WERI-Rb-1 (cell line): Measurements from ENCODE around the gene GPAT2.
"Not testable (repeated sequence)": the region's sequence is repeated elsewhere in the genome, so short reads cannot be mapped to it uniquely, and the experiment has no call there.

Experiments
- DNase-seq: peaks from one replicate; pipeline ENCODE4 v3.0.0-alpha.2; 2020
- H3K27ac ChIP-seq: fragments of 250-450 bp; sonication (Bioruptor Pico); 2 replicates; pipeline ENCODE4 v1.5.1; 2020; ENCODE audit warnings: mild to moderate bottlenecking, moderate library complexity
- H3K27me3 ChIP-seq: fragments of 250-450 bp; sonication (Bioruptor Pico); 2 replicates; pipeline ENCODE4 v1.5.1; 2021; ENCODE audit warnings: mild to moderate bottlenecking, low read depth, moderate library complexity; ENCODE audit not compliant: insufficient read depth, severe bottlenecking
- H3K36me3 ChIP-seq: fragments of 250-450 bp; sonication (Bioruptor Pico); 2 replicates; pipeline ENCODE4 v1.5.1; 2020; ENCODE audit warnings: mild to moderate bottlenecking, moderate library complexity
- H3K4me3 ChIP-seq: 2 replicates; pipeline ENCODE4 v1.5.1; 2011; ENCODE audit warnings: low read depth, mild to moderate bottlenecking, control low read depth, low read length
- H3K9me3 ChIP-seq: fragments of 250-450 bp; sonication (Bioruptor Pico); 2 replicates; pipeline ENCODE4 v1.5.1; 2021; ENCODE audit warnings: mild to moderate bottlenecking, moderate library complexity; ENCODE audit not compliant: severe bottlenecking
- CTCF ChIP-seq: IDR thresholded peaks from 2 replicates; pipeline ENCODE4 v1.5.1; 2011; ENCODE audit warnings: low read depth, mild to moderate bottlenecking, control low read depth, inconsistent platforms, low read length

GPAT2 gene

GRCh38 chr2:96011129-96011455 is 23.6 kb downstream of the GPAT2 start:
- DNase-seq = peak; percentile 49
- H3K27me3 ChIP-seq, H3K4me3 ChIP-seq, H3K9me3 ChIP-seq, H3K36me3 ChIP-seq, H3K27ac ChIP-seq: not testable (repeated sequence)
- TF ChIP-seq CTCF = peak; percentile 41

GRCh38 chr2:96010320-96011128 is 24.2 kb downstream of the GPAT2 start:
- peak overlapping the region; percentile 46 for H3K4me3 ChIP-seq
- not testable (repeated sequence) for H3K9me3 ChIP-seq, H3K27ac ChIP-seq, H3K27me3 ChIP-seq, H3K36me3 ChIP-seq
- peak; percentile 96 for DNase-seq

- H3K27me3 ChIP-seq, H3K36me3 ChIP-seq, H3K9me3 ChIP-seq, H3K27ac ChIP-seq: not testable (repeated sequence)
- H3K4me3 ChIP-seq = peak overlapping the region; percentile 46
- peak; percentile 21 for DNase-seq
- TF ChIP-seq CTCF = 0 out of 2 replicates have a peak, but pooled peaks have one; percentile 6
Measured at GRCh38 chr2:96009833-96010232, 24.9 kb downstream of the GPAT2 start.

- H3K36me3 ChIP-seq, H3K9me3 ChIP-seq, H3K4me3 ChIP-seq, DNase-seq, H3K27ac ChIP-seq, H3K27me3 ChIP-seq: not testable (repeated sequence)
Measured at GRCh38 chr2:96008051-96008450, 26.7 kb downstream of the GPAT2 start.

- not testable (repeated sequence) for DNase-seq, H3K27ac ChIP-seq, H3K4me3 ChIP-seq, H3K27me3 ChIP-seq, H3K36me3 ChIP-seq, H3K9me3 ChIP-seq
Measured at GRCh38 chr2:96006248-96006647, 28.5 kb downstream of the GPAT2 start.

- not testable (repeated sequence) for H3K36me3 ChIP-seq, H3K9me3 ChIP-seq, H3K27me3 ChIP-seq
- peak; percentile 74 for DNase-seq
- Histone ChIP-seq H3K4me3 (peak overlapping the region; percentile 58), H3K27ac (peak overlapping the region; percentile 86)
- peak; percentile 33; the same call in 1 of the 2 replicates for TF ChIP-seq CTCF
Measured at GRCh38 chr2:95992520-95993272, 42.0 kb downstream of the GPAT2 start.

GRCh38 chr2:95992102-95992501 is 42.6 kb downstream of the GPAT2 start:
- not testable (repeated sequence) for H3K27me3 ChIP-seq, H3K36me3 ChIP-seq, H3K9me3 ChIP-seq
- peak; percentile 30 for DNase-seq
- H3K4me3 ChIP-seq = peak overlapping the region; percentile 58
- H3K27ac ChIP-seq = peak overlapping the region; percentile 86

- peak within 1 kb of the TSS; percentile 83 for H3K4me3 ChIP-seq
- peak within 1 kb of the TSS; percentile 86 for H3K27ac ChIP-seq
- not testable (repeated sequence) for H3K9me3 ChIP-seq, H3K27me3 ChIP-seq, H3K36me3 ChIP-seq
- peak; percentile 52 for DNase-seq
Measured at GRCh38 chr2:95991351-95992094, 43.2 kb downstream of the GPAT2 start, which contains the start of gene ANKRD36C. Gene ANKRD36C (minus strand): TSS chr2:95991824. CDS start chr2:95991708, 116 bp downstream.

- DNase-seq, H3K9me3 ChIP-seq, H3K27ac ChIP-seq, H3K27me3 ChIP-seq, H3K36me3 ChIP-seq: not testable (repeated sequence)
- H3K4me3 ChIP-seq = peak overlapping the region; percentile 18; the same call in 1 of the 2 replicates
Measured at GRCh38 chr2:95990884-95991283, 43.8 kb downstream of the GPAT2 start.
